Transverse colon (tissue), 4 donors: ENCODE results near the gene RNPEP. TPM values are rescaled to one million over a fixed set of nuclear protein-coding genes. Genes with fewer than 3 reads are reported as not detected.

ENCODE experiments used
- DNase-seq: peaks from one replicate; pipeline ENCODE4 v3.0.0-alpha.2; 2019
- H3K27ac ChIP-seq, 4 donors: fragments of 200-600 bp; sonication (generic); 2 replicates each; pipeline ENCODE4 v1.5.1; 2016 to 2018; ENCODE audit warnings: inconsistent platforms in 4 of 4
- H3K27me3 ChIP-seq: fragments of 200-600 bp; sonication (generic); 2 replicates; pipeline ENCODE4 v1.5.1; 2017; ENCODE audit warnings: inconsistent platforms
- H3K36me3 ChIP-seq, 4 donors: fragments of 200-600 bp; sonication (generic); 2 replicates each; pipeline ENCODE4 v1.5.1; 2017 to 2019; ENCODE audit warnings: inconsistent platforms in 4 of 4
- H3K4me1 ChIP-seq, 4 donors: fragments of 200-600 bp; sonication (generic); 2 replicates each; pipeline ENCODE4 v1.5.1; 2017 to 2020; ENCODE audit warnings: inconsistent platforms in 4 of 4
- H3K4me3 ChIP-seq, 4 donors: fragments of 200-600 bp; sonication (generic); 1 replicate in 1 of 4; 2 replicates in 3 of 4; pipeline versions ENCODE4 v1.5.1 to v1.6.1; 2017 to 2019; ENCODE audit warnings: inconsistent platforms in 4 of 4
- H3K9me3 ChIP-seq, 2 donors: fragments of 200-600 bp; sonication (generic); 2 replicates each; pipeline ENCODE4 v1.5.1; 2017 to 2019; ENCODE audit warnings: inconsistent platforms in 2 of 2
- CTCF ChIP-seq, 5 experiments: fragments of 200-600 bp in 3 of 5; fragments of 450-650 bp in 2 of 5; sonication (generic) in 3 of 5; IDR thresholded peaks; 1 replicate in 2 of 5; 2 replicates in 3 of 5; pipeline ENCODE4 v1.5.1; 2016 to 2017; ENCODE audit warnings: antibody characterized with exemption in 5 of 5, inconsistent platforms in 3 of 5, mild to moderate bottlenecking in 2 of 5, moderate library complexity in 1 of 5
- EP300 ChIP-seq: sonication (generic); formaldehyde crosslinking; IDR thresholded peaks from one replicate; pipeline ENCODE4 v1.6.1; 2017; ENCODE audit warnings: antibody characterized with exemption, low read depth
- POLR2A ChIP-seq: fragments of 450-650 bp; IDR thresholded peaks from one replicate; pipeline ENCODE4 v1.6.1; 2016; ENCODE audit warnings: antibody characterized with exemption, mild to moderate bottlenecking, moderate library complexity
- POLR2AphosphoS5 ChIP-seq, 3 donors: sonication (generic); formaldehyde crosslinking; IDR thresholded peaks; one replicate each; pipeline ENCODE4 v1.6.1; 2016; ENCODE audit warnings: antibody characterized with exemption in 3 of 3
- WGBS, 2 donors: methylation state at CpG; one replicate each; pipeline ENCODE4 v1.1.5; 2018; ENCODE audit warnings: low coverage in 1 of 2; 5-methylcytosine and 5-hydroxymethylcytosine counted together
- in situ Hi-C, 4 donors: fragments of 200-750 bp; cut with MboI; loops; one replicate each; pipeline versions ENCODE4 v1.15.0 to v1.15.1; 2017; ENCODE audit warnings: low sequenced_read_pairs in 3 of 4, low pct_ligation_motif_present in 1 of 4, low pct_unique_long_range_greater_than_20kb in 1 of 4
- intact Hi-C: fragments of 100-400 bp; cut with DNase I; formaldehyde crosslinking; loops from one replicate; pipeline ENCODE4 v1.15.1; 2023; ENCODE audit warnings: low total_unique reads
- total RNA-seq, 4 donors: library from RNA; depleted of rRNA; stranded (reverse); fragments of >200 nt; gene quantifications; one replicate each; pipeline ENCODE4 v1.1.0, GENCODE V29; 2016

Gene RNPEP
- total RNA-seq, 4 donors from 2014 or later, result 118 to 285 (median 184) TPM

GRCh38 chr1:202038688-202039346, 56.4 kb downstream of the RNPEP start:
- TF ChIP-seq POLR2AphosphoS5 (IDR thresholded peaks at IDR 0.05), result no peak
- TF ChIP-seq EP300, result no peak
- TF ChIP-seq CTCF (IDR thresholded peaks at IDR 0.05), result no peak
- no peak for TF ChIP-seq POLR2A
- Histone ChIP-seq H3K9me3 (no peaks in the 10 kb centered on the region), H3K27me3 (no peaks in the 10 kb centered on the region), H3K36me3 (no peaks in the 10 kb centered on the region), H3K27ac (no peak overlapping the region), H3K4me3 (no peak overlapping the region), H3K4me1 (peaks cover 8 to 30% (median 15%) of the 10 kb centered on the region in 4 donors)
- DNase-seq, result no peak
- in situ Hi-C loops, result no loop called here
- intact Hi-C loops, result no loop called here
- WGBS, 2 donors, result 83 to 87% methylated on average over 1 to 2 of the region's 2 CpGs

GRCh38 chr1:202045705-202046104, 63.3 kb downstream of the RNPEP start:
- intact Hi-C loops (no loop called here), in situ Hi-C loops (no loop called here)
- Histone ChIP-seq H3K4me1 (peaks cover 11 to 63% (median 41%) of the 10 kb centered on the region in 4 donors), H3K9me3 (no peaks in the 10 kb centered on the region), H3K4me3 (no peak overlapping the region), H3K27ac (peak overlapping the region; percentile 87 to 96 (median 92)), H3K36me3 (no peaks in the 10 kb centered on the region), H3K27me3 (no peaks in the 10 kb centered on the region)
- no peak for TF ChIP-seq EP300
- no peak for TF ChIP-seq CTCF (IDR thresholded peaks at IDR 0.05)
- no peak for TF ChIP-seq POLR2A
- no peak for TF ChIP-seq POLR2AphosphoS5 (IDR thresholded peaks at IDR 0.05)
- peak; percentile 24 for DNase-seq
- WGBS, 2 donors, result 58% methylated on average over 2 of the region's 2 CpGs; no CpG with 5 or more reads in 1 of the 2 donors

GRCh38 chr1:202046227-202046626, 63.8 kb downstream of the RNPEP start:
- no peak overlapping the region for H3K4me3 ChIP-seq
- DNase-seq, result peak; percentile 93

More at GRCh38 chr1:202046227-202046626, 63.8 kb downstream of the RNPEP start:
- intact Hi-C loops, result no loop called here
- Histone ChIP-seq H3K36me3 (no peaks in the 10 kb centered on the region), H3K27ac (peak overlapping the region; percentile 87 to 96 (median 92)), H3K9me3 (no peaks in the 10 kb centered on the region), H3K4me1 (peaks cover 11 to 63% (median 41%) of the 10 kb centered on the region in 4 donors), H3K27me3 (no peaks in the 10 kb centered on the region)
- 37% methylated on average over 3 of the region's 3 CpGs; no CpG with 5 or more reads in 1 of the 2 donors for WGBS, 2 donors
- TF ChIP-seq POLR2A (peak; percentile 84), EP300 (peak; percentile 89), CTCF (IDR thresholded peaks at IDR 0.05) (no peak), POLR2AphosphoS5 (IDR thresholded peaks at IDR 0.05) (peak; percentile 77 to 94 (median 92))
- in situ Hi-C loops, result no loop called here
